Left ventricle myocardium superior (tissue), 1 donor: ENCODE measurements around the gene ZNF692. TPM values are rescaled to one million over a fixed set of nuclear protein-coding genes. Genes with fewer than 3 reads are reported as not detected.

Source experiments
- microRNA-seq: library from miRNA; unstranded; fragments of <30 nt; microRNA quantifications from one replicate; pipeline ENCODE4 v1.2.0, GENCODE V29; 2020; ENCODE audit warnings: borderline number of aligned reads
- total RNA-seq: library from RNA; stranded (reverse); fragmentation: NEBNext Ultra II Directional; extraction: Animal tissue kit (Norgen Biotek cat#: 25700); gene quantifications from one replicate; pipeline ENCODE4 v1.2.1, GENCODE V29; 2021
- donor health status: DM: no; HTN: yes; CAD: no; lungs with severe emphysema.

The ZNF692 gene
- total RNA-seq, 1 donor from 2014 or later: 27.1 TPM

Small RNAs within 50 kb of the gene (microRNA-seq; reads per million reads assigned to microRNA genes)
- gene MIR3124: 8.8 reads per million

Other genes starting within 250 kb of the ZNF692 start
- gene OR2T11, start 224.0 kb downstream of the ZNF692 start, total RNA-seq: not detected
- gene OR2T35, start 213.8 kb downstream of the ZNF692 start, total RNA-seq: not detected
- gene OR2T27, start 203.6 kb downstream of the ZNF692 start, total RNA-seq: not detected
- not detected for gene OR14I1, start 156.3 kb downstream of the ZNF692 start, total RNA-seq
- gene LYPD8, start 103.3 kb downstream of the ZNF692 start, total RNA-seq: not detected
- gene SH3BP5L, start 33.2 kb downstream of the ZNF692 start, total RNA-seq: 20.1 TPM
- gene ZNF672, start 20.9 kb downstream of the ZNF692 start, total RNA-seq: 45.5 TPM
- gene PGBD2, start 47.1 kb upstream of the ZNF692 start, total RNA-seq: 3.3 TPM